ENCODE measurements around the gene GTPBP1. TPM values are rescaled to one million over a fixed set of nuclear protein-coding genes. Genes with fewer than 3 reads are reported as not detected.

Gene GTPBP1
- total RNA-seq, 2 donors from 2014 or later = 135 to 192 TPM

- H3K27me3 Mint-ChIP-seq = no peaks in the 10 kb centered on the region
- DNase-seq (ENCODE audit: low spot score) = no peak
- H3K9me3 Mint-ChIP-seq = no peaks in the 10 kb centered on the region
- peak overlapping the region; percentile 72 for H3K27ac Mint-ChIP-seq
- H3K4me3 Mint-ChIP-seq = peak overlapping the region; percentile 86
- H3K4me1 Mint-ChIP-seq (ENCODE audit: low read depth in 2 of 2) = peaks cover 56 to 58% of the 10 kb centered on the region in 2 donors
- peaks cover 13% of the 10 kb centered on the region for H3K36me3 Mint-ChIP-seq
- no peak for ATAC-seq
These were observed 8.2 kb upstream of the GTPBP1 start for GRCh38 chr22:38697425-38698089.

- no peaks in the 10 kb centered on the region for H3K9me3 Mint-ChIP-seq
- H3K36me3 Mint-ChIP-seq = peaks cover 7% of the 10 kb centered on the region
- peak overlapping the region in 1 of 2 donors; percentile 12 for H3K27ac Mint-ChIP-seq
- DNase-seq (ENCODE audit: low spot score) = no peak
- peak overlapping the region; percentile 86 for H3K4me3 Mint-ChIP-seq
- H3K27me3 Mint-ChIP-seq = no peaks in the 10 kb centered on the region
- peaks cover 49 to 52% of the 10 kb centered on the region in 2 donors for H3K4me1 Mint-ChIP-seq (ENCODE audit: low read depth in 2 of 2)
- ATAC-seq = no peak
These were observed 7.2 kb upstream of the GTPBP1 start for GRCh38 chr22:38698407-38699094.

DNA sequence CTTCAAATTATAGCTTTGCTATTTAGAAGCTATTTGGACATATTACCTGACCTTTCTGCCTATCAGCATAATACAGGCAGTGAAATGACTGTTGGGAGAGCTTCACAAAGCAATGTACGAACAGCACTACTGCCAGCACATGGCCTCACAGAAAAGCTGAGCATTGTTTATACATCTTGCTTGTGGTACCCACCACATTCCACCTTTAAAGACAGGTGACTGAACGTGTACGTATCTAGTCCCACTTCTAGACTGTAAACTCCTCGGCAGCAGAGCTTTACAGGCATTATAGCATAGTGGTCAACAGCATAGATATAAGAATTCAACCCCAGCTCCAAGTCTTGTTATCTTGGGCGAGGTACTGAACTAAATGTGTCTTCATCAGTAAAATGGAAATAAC, 6.6 kb upstream of the GTPBP1 start:
- Mint-ChIP-seq H3K27me3 (no peaks in the 10 kb centered on the region), H3K9me3 (no peaks in the 10 kb centered on the region), H3K4me3 (peak overlapping the region; percentile 86), H3K27ac (peak overlapping the region; percentile 80 to 92), H3K36me3 (peaks cover 7% of the 10 kb centered on the region), H3K4me1 (ENCODE audit: low read depth in 2 of 2) (peaks cover 46 to 50% of the 10 kb centered on the region in 2 donors)
- DNase-seq (ENCODE audit: low spot score) (no peak), ATAC-seq (no peak)

- peak overlapping the region; percentile 80 to 92 for H3K27ac Mint-ChIP-seq
- ATAC-seq (no peak), DNase-seq (ENCODE audit: low spot score) (no peak)
- H3K4me3 Mint-ChIP-seq = peak overlapping the region; percentile 86
- H3K4me1 Mint-ChIP-seq (ENCODE audit: low read depth in 2 of 2) = peaks cover 47 to 49% of the 10 kb centered on the region in 2 donors
- peaks cover 7% of the 10 kb centered on the region for H3K36me3 Mint-ChIP-seq
- H3K9me3 Mint-ChIP-seq = no peaks in the 10 kb centered on the region
- H3K27me3 Mint-ChIP-seq = no peaks in the 10 kb centered on the region
These were observed 6.0 kb upstream of the GTPBP1 start for GRCh38 chr22:38699784-38700183.

- Mint-ChIP-seq H3K4me1 (ENCODE audit: low read depth in 2 of 2) (peaks cover 48 to 50% of the 10 kb centered on the region in 2 donors), H3K9me3 (no peaks in the 10 kb centered on the region), H3K27ac (peak overlapping the region; percentile 80 to 92), H3K4me3 (peak overlapping the region; percentile 86), H3K36me3 (peaks cover 7% of the 10 kb centered on the region), H3K27me3 (no peaks in the 10 kb centered on the region)
- ATAC-seq (peak; percentile 57 to 67), DNase-seq (ENCODE audit: low spot score) (no peak)
These were observed 5.4 kb upstream of the GTPBP1 start for GRCh38 chr22:38700270-38700788.

GRCh38 chr22:38700789-38701628, 4.7 kb upstream of the GTPBP1 start, which contains the start of gene JOSD1:
Gene JOSD1 (minus strand): TSS chr22:38700943. CDS start chr22:38699987, 956 bp downstream.
- Mint-ChIP-seq H3K4me1 (ENCODE audit: low read depth in 2 of 2) (peaks cover 50 to 53% of the 10 kb centered on the region in 2 donors), H3K27me3 (no peaks in the 10 kb centered on the region), H3K27ac (peak within 1 kb of the TSS; percentile 80 to 92), H3K4me3 (peak within 1 kb of the TSS; percentile 86), H3K36me3 (peaks cover 7% of the 10 kb centered on the region), H3K9me3 (no peaks in the 10 kb centered on the region)
- ATAC-seq = peak; percentile 69 to 75
- peak; percentile 95 for DNase-seq (ENCODE audit: low spot score)

- ATAC-seq (no peak), DNase-seq (ENCODE audit: low spot score) (no peak)
- H3K36me3 Mint-ChIP-seq = peaks cover 8% of the 10 kb centered on the region
- peak overlapping the region; percentile 82 to 91 for H3K27ac Mint-ChIP-seq
- no peaks in the 10 kb centered on the region for H3K9me3 Mint-ChIP-seq
- no peaks in the 10 kb centered on the region for H3K27me3 Mint-ChIP-seq
- H3K4me3 Mint-ChIP-seq = peak overlapping the region; percentile 89
- H3K4me1 Mint-ChIP-seq (ENCODE audit: low read depth in 2 of 2) = peaks cover 49 to 51% of the 10 kb centered on the region in 2 donors
These were observed 1.0 kb upstream of the GTPBP1 start for GRCh38 chr22:38704654-38705234.

DNA sequence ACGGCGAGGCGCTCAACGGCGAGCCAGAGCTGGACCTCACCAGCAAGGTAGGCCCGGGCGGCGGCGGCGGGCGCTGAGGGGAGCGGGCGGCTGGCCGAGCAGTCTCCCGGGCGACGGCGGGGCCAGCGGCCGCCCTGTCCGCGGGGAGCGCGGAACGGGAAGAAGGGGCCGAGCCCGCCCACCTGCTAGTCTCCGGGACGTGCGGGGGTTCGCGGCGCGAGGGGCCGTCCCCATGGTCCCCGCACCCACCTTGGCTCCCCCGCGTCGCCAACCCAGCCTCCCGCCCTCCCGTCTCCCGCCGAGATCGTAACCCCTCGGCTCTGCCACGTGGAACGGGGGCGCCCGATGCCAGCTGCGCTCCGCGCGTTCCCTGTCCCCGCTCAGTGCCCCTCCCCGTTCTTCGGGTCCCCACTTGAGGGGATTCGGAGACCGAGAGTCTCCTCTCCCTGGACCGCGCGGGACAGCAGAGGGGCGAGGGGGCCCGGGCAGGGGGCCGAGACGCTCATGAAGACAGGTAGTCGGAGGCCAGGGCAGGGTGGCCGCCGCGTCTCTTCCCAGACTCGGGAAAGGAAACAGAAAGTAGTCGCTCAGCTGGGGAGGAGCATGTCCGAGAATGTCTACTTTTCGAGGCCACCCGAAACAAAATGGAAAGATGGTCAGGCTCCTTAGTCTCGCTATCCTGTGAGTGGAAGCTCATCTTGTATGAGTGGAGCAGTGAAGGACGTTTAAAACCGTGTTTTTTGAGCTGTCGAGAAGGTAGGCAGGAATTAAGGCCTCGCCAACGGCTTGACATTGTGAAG, 557 bp downstream of the GTPBP1 start:
- Mint-ChIP-seq H3K9me3 (no peaks in the 10 kb centered on the region), H3K4me1 (ENCODE audit: low read depth in 2 of 2) (peaks cover 51 to 55% of the 10 kb centered on the region in 2 donors), H3K36me3 (peaks cover 13% of the 10 kb centered on the region), H3K4me3 (peak overlapping the region; percentile 97), H3K27me3 (no peaks in the 10 kb centered on the region), H3K27ac (peak overlapping the region; percentile 82 to 96)
- ATAC-seq (no peak), DNase-seq (ENCODE audit: low spot score) (peak; percentile 69)

DNA sequence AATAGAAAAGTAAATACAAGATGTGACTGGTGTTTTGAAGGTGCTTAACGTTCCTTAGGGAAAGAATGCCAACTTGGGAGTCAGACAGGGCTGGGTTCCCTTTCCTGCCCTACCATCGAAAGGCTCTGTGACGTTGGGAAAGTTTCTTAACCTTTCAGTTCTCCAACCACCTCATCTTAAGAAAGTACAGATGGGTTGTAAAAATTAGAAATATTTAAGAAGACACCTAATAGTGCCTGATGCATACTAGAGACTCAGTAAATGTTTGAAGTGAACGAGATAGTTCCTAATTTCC, 1.1 kb downstream of the GTPBP1 start:
- Mint-ChIP-seq H3K27me3 (no peaks in the 10 kb centered on the region), H3K27ac (peak overlapping the region; percentile 82 to 96), H3K4me3 (peak overlapping the region; percentile 97), H3K9me3 (no peaks in the 10 kb centered on the region), H3K4me1 (ENCODE audit: low read depth in 2 of 2) (peaks cover 50 to 53% of the 10 kb centered on the region in 2 donors), H3K36me3 (peaks cover 13% of the 10 kb centered on the region)
- DNase-seq (ENCODE audit: low spot score) = no peak
- no peak for ATAC-seq

DNA sequence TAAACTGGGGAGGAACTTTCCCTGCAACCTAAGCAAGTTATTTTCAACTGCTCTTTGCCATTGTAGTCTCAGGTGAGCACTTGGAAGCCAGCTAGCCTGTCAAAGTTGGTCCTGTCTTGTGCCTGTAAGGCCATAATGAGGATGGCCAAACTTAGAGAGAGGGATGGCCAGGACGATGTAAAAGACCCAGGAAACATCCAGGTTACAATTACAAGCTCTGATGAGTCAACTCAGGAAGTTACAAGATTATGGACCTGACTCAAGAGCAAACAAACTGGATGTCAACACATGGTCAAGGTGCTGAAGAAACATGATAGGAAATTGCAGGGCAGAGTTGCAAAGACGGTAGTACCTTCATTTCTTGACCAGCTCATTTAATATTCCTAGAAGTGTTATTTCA, 1.6 kb downstream of the GTPBP1 start:
- DNase-seq (ENCODE audit: low spot score) = no peak
- peak overlapping the region; percentile 97 for H3K4me3 Mint-ChIP-seq
- H3K9me3 Mint-ChIP-seq = no peaks in the 10 kb centered on the region
- H3K27me3 Mint-ChIP-seq = no peaks in the 10 kb centered on the region
- H3K4me1 Mint-ChIP-seq (ENCODE audit: low read depth in 2 of 2) = peaks cover 55 to 58% of the 10 kb centered on the region in 2 donors
- ATAC-seq = no peak
- H3K27ac Mint-ChIP-seq = peak overlapping the region; percentile 82 to 96
- peaks cover 13% of the 10 kb centered on the region for H3K36me3 Mint-ChIP-seq

GRCh38 chr22:38707984-38708383, 2.2 kb downstream of the GTPBP1 start:
- no peak for DNase-seq (ENCODE audit: low spot score)
- H3K36me3 Mint-ChIP-seq = peaks cover 13% of the 10 kb centered on the region
- ATAC-seq = no peak
- H3K4me1 Mint-ChIP-seq (ENCODE audit: low read depth in 2 of 2) = peaks cover 58 to 65% of the 10 kb centered on the region in 2 donors
- peak overlapping the region; percentile 97 for H3K4me3 Mint-ChIP-seq
- no peaks in the 10 kb centered on the region for H3K9me3 Mint-ChIP-seq
- peak overlapping the region; percentile 82 to 96 for H3K27ac Mint-ChIP-seq
- H3K27me3 Mint-ChIP-seq = no peaks in the 10 kb centered on the region

- Mint-ChIP-seq H3K27ac (peak overlapping the region in 1 of 2 donors; percentile 96), H3K36me3 (peaks cover 13% of the 10 kb centered on the region), H3K4me3 (peak overlapping the region; percentile 69)
These were observed 3.6 kb downstream of the GTPBP1 start for GRCh38 chr22:38709306-38709705.

More at GRCh38 chr22:38709306-38709705, 3.6 kb downstream of the GTPBP1 start:
- no peak for DNase-seq (ENCODE audit: low spot score)
- no peak for ATAC-seq
- Mint-ChIP-seq H3K4me1 (ENCODE audit: low read depth in 2 of 2) (peaks cover 68 to 77% of the 10 kb centered on the region in 2 donors), H3K27me3 (no peaks in the 10 kb centered on the region), H3K9me3 (no peaks in the 10 kb centered on the region)
